Lower leg skin (tissue), 4 donors: ENCODE results near the gene BPIFB6. TPM values are rescaled to one million over a fixed set of nuclear protein-coding genes. Genes with fewer than 3 reads are reported as not detected.

ENCODE experiments used
- DNase-seq, 2 donors: peaks; one replicate each; pipeline ENCODE4 v3.0.0-alpha.2; 2019; ENCODE audit warnings: low spot score in 2 of 2
- H3K4me3 ChIP-seq: fragments of 200-600 bp; sonication (generic); 2 replicates; pipeline ENCODE4 v1.5.1; 2017; ENCODE audit warnings: mild to moderate bottlenecking, low read depth; ENCODE audit not compliant: poor library complexity, severe bottlenecking
- POLR2A ChIP-seq, 2 donors: fragments of 450-650 bp; IDR thresholded peaks; one replicate each; pipeline ENCODE4 v1.6.1; 2016 to 2017; ENCODE audit warnings: antibody characterized with exemption in 2 of 2, mild to moderate bottlenecking in 1 of 2, moderate library complexity in 1 of 2
- WGBS, 2 donors: methylation state at CpG; one replicate each; pipeline ENCODE4 v1.1.5; 2018; 5-methylcytosine and 5-hydroxymethylcytosine counted together
- intact Hi-C: fragments of 100-400 bp; cut with DNase I; formaldehyde crosslinking; loops from one replicate; pipeline ENCODE4 v1.15.0; 2023; ENCODE audit warnings: low total_unique reads
- total RNA-seq, 4 donors: library from RNA; depleted of rRNA; stranded (reverse); fragments of >200 nt; gene quantifications; one replicate each; pipeline ENCODE4 v1.1.0, GENCODE V29; 2016
- TF ChIP-seq, protein P1 (sequence below), 3 donors: fragments of 450-650 bp; IDR thresholded peaks; one replicate each; pipeline ENCODE4 v1.5.1; 2016; ENCODE audit warnings: antibody characterized with exemption in 3 of 3, mild to moderate bottlenecking in 3 of 3, moderate library complexity in 2 of 3

Gene BPIFB6
- total RNA-seq, 4 donors from 2014 or later, result not detected

DNA sequence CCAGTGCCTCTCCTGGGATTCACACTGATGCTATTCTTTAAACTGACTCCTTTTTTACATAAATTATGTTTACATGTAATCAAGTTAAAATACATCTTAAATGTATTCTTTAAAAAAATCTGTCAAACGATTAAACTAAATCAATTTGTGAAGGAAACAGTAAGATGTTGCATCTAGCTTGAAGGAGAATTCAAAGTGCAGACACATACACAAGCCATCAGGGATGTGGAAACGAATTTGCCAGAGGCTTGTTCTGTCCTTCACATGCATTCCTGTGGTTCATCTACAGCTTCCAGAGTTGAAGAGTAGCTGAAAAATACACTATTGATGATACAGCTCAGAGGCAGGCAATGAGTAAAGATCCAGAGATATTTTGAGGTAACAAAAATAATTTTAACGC is 15.0 kb downstream of the BPIFB6 start:
- no peak for DNase-seq
- intact Hi-C loops, result no loop called here
- WGBS, 2 donors, result 76 to 79% methylated on average over 3 of the region's 3 CpGs
- no peak overlapping the region for H3K4me3 ChIP-seq
- no peak for TF ChIP-seq POLR2A (IDR thresholded peaks at IDR 0.05)
- TF ChIP-seq, protein P1, sequence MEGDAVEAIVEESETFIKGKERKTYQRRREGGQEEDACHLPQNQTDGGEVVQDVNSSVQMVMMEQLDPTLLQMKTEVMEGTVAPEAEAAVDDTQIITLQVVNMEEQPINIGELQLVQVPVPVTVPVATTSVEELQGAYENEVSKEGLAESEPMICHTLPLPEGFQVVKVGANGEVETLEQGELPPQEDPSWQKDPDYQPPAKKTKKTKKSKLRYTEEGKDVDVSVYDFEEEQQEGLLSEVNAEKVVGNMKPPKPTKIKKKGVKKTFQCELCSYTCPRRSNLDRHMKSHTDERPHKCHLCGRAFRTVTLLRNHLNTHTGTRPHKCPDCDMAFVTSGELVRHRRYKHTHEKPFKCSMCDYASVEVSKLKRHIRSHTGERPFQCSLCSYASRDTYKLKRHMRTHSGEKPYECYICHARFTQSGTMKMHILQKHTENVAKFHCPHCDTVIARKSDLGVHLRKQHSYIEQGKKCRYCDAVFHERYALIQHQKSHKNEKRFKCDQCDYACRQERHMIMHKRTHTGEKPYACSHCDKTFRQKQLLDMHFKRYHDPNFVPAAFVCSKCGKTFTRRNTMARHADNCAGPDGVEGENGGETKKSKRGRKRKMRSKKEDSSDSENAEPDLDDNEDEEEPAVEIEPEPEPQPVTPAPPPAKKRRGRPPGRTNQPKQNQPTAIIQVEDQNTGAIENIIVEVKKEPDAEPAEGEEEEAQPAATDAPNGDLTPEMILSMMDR (IDR thresholded peaks at IDR 0.05), result no peak

DNA sequence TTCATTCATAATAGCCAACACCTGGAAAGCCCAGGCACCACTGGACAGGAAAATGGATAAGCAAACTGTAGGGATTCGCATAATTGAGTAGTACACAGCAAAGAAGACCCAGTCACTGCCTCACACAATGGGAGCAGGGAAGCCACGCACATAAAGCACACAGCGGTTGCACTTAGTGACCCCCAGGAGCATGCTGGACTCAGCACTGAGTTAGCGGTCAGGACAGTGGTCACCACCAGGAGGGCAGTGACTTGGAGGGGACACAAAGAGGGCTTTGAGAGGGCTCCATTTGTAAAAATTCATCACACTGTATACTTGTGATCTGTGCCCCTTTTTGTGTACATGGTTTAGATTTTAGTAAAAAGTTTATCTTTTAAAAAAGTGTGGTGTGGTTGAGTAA is 19.9 kb downstream of the BPIFB6 start:
- intact Hi-C loops, result no loop called here
- WGBS, 2 donors, result 63 to 93% methylated on average over 4 of the region's 4 CpGs
- DNase-seq, result no peak
- no peak for TF ChIP-seq POLR2A (IDR thresholded peaks at IDR 0.05)
- TF ChIP-seq, protein P1 (IDR thresholded peaks at IDR 0.05), result no peak
- H3K4me3 ChIP-seq, result no peak overlapping the region

DNA sequence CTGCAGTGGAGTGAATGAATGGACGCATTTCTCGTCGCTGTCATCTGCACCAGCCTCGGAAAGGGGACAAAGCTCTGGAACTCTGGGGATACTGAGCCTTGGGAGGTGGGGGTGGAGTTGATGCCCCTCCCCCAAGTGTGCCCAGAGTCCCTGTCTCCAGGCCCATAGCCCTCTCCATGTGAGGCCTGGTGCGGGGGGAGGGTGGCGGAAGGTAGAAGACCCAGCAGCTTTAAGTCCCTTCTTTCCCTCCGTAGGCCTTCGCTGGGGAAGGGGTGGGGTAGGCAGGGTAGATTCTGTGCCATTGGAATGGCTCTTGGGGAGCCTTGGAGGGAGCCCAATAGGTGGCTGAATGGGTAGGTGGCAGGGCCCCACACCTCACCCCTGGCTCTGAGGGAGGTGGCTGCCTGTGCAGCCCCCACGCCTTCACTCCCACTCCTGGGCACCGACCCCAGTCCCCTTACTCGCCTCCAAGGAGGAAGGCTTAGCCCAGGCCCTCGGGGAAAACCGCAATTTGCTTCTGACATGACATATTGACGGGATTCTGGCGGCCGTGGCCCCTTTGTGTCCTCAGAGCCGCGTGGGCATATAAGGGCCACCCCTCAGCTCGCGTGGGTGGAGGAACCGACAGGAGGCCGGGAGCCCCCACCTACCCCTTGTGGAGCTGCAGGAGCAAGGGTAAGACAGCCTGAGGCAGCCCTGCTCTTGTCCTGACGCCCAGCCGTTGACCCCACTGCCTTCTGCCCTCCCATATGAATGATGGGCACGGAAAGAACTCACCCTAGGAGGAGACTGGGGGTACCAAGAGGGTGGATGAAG is 22.1 kb downstream of the BPIFB6 start, which contains the start of gene BPIFB3:
TSS of gene BPIFB3 (plus strand) at position 613 of the 816 bp plus-strand sequence. CDS start 1,533 bp downstream, outside the sequence.
- no peak for TF ChIP-seq POLR2A (IDR thresholded peaks at IDR 0.05)
- TF ChIP-seq, protein P1 (IDR thresholded peaks at IDR 0.05), result no peak
- H3K4me3 ChIP-seq, result no peak within 1 kb of the TSS
- 67 to 75% methylated on average over 18 to 22 of the region's 25 CpGs for WGBS, 2 donors

DNA sequence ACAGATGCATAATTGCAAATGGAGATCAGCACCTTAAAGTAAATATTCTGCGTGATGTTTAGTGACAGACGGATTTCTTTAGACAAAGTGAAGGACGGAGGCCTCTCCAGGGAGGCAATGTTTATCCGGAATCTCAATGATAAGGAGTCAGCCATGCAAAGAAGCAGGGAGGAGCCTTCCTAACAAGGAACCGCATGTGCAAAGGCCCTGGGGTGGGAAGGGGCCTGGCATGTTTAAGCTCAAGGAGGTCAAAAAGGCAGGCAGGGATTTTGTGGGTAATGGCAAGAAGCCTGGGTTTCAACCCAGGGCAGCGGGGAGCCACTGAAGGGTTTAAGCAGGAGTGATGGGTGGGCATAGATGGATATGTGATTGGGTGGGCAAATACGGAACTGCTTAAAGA is 22.9 kb downstream of the BPIFB6 start:
- intact Hi-C loops, result no loop called here
- WGBS, 2 donors, result 85 to 88% methylated on average over 7 of the region's 7 CpGs
- H3K4me3 ChIP-seq, result no peak overlapping the region
- no peak for TF ChIP-seq POLR2A (IDR thresholded peaks at IDR 0.05)
- TF ChIP-seq, protein P1 (IDR thresholded peaks at IDR 0.05), result no peak
- DNase-seq, result no peak

More for the DNA sequence above, 22.1 kb downstream of the BPIFB6 start, which contains the start of gene BPIFB3:
- intact Hi-C loops, result no loop called here
- DNase-seq, result no peak

DNA sequence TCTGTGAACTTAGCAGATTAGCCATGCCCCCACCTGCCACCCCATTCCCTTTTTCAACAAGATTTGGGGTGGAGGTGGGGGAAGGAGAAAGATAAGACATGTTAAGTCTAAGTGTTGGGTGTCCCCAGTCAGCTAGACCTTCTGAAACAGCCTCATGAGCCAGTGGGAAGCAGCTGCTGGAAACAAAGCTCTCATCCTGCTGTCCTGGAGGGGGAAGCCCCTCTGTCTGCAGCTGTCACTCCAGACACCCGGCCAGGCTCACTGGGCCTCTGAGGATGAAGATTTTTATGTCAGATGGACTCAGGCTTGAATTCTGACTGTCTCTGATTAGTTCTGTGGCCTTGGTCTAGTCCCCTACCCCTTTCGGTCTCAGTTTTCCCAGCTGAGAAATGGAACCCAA is 23.3 kb downstream of the BPIFB6 start:
- no peak overlapping the region for H3K4me3 ChIP-seq
- no peak for TF ChIP-seq POLR2A (IDR thresholded peaks at IDR 0.05)
- TF ChIP-seq, protein P1 (IDR thresholded peaks at IDR 0.05), result no peak
- DNase-seq, result no peak
- intact Hi-C loops, result no loop called here
- 89 to 92% methylated on average over 2 of the region's 2 CpGs for WGBS, 2 donors
